DOHH2 (cell line): ENCODE data around the gene SLCO2A1.

ENCODE experiments used
- H3F3A ChIP-seq: fragments of 200-600 bp; sonication (generic), shearing (Covaris generic); 2 replicates; pipeline ENCODE4 v1.6.0; 2016; ENCODE audit warnings: antibody characterized with exemption, mild to moderate bottlenecking; ENCODE audit not compliant: control insufficient read depth, insufficient read depth
- H3K27ac ChIP-seq: fragments of 200-600 bp; sonication (generic); 2 replicates; pipeline ENCODE4 v1.5.1; 2014; ENCODE audit warnings: low read depth, mild to moderate bottlenecking, low read length, moderate library complexity
- H3K27me3 ChIP-seq: fragments of 200-600 bp; sonication (generic); 2 replicates; pipeline ENCODE4 v1.6.1; 2014; ENCODE audit warnings: mild to moderate bottlenecking, low read length, mixed read lengths; ENCODE audit not compliant: control insufficient read depth
- H3K36me3 ChIP-seq: fragments of 200-600 bp; sonication (generic); 2 replicates; pipeline ENCODE4 v1.6.1; 2014; ENCODE audit warnings: mild to moderate bottlenecking, low read length, moderate library complexity, mixed read lengths; ENCODE audit not compliant: control insufficient read depth
- H3K4me1 ChIP-seq: fragments of 200-600 bp; sonication (generic); 2 replicates; pipeline ENCODE4 v1.6.1; 2014; ENCODE audit warnings: mild to moderate bottlenecking, low read length, mixed read lengths; ENCODE audit not compliant: control insufficient read depth
- H3K4me2 ChIP-seq: fragments of 200-600 bp; sonication (generic); 2 replicates; pipeline ENCODE4 v1.6.0; 2014; ENCODE audit warnings: mild to moderate bottlenecking, low read length, moderate library complexity
- H3K4me3 ChIP-seq: fragments of 200-600 bp; sonication (generic); 2 replicates; pipeline ENCODE4 v1.5.1; 2014; ENCODE audit warnings: mild to moderate bottlenecking, low read length, mixed read lengths
- H3K79me2 ChIP-seq: fragments of 200-600 bp; sonication (generic); 2 replicates; pipeline ENCODE4 v1.6.1; 2014; ENCODE audit warnings: mild to moderate bottlenecking, low read length, mixed read lengths; ENCODE audit not compliant: control insufficient read depth
- H3K9me2 ChIP-seq: fragments of 200-600 bp; sonication (generic); replicated peaks from 2 replicates; pipeline ENCODE4 v1.6.1; 2014; ENCODE audit warnings: mild to moderate bottlenecking, low read length, mixed read lengths; ENCODE audit not compliant: control insufficient read depth
- H3K9me3 ChIP-seq: fragments of 200-600 bp; sonication (generic); 2 replicates; pipeline ENCODE4 v1.6.1; 2014; ENCODE audit warnings: antibody characterized with exemption, low read length, mixed read lengths; ENCODE audit not compliant: control insufficient read depth, insufficient read depth
- H4K20me1 ChIP-seq: fragments of 200-600 bp; sonication (generic); 2 replicates; pipeline ENCODE4 v1.6.0; 2014; ENCODE audit warnings: low read depth, mild to moderate bottlenecking, antibody characterized with exemption, low read length, moderate library complexity; ENCODE audit not compliant: control insufficient read depth, insufficient read depth
- CTCF ChIP-seq: fragments of 200-600 bp; sonication (generic); IDR thresholded peaks from one replicate; pipeline ENCODE4 v1.5.1; 2014; ENCODE audit warnings: antibody characterized with exemption, mild to moderate bottlenecking, low read depth, low read length; ENCODE audit not compliant: poor library complexity, severe bottlenecking
- EZH2phosphoT487 ChIP-seq: fragments of 200-600 bp; sonication (generic); IDR thresholded peaks from 2 replicates; pipeline ENCODE4 v1.6.1; 2017; ENCODE audit warnings: borderline replicate concordance, mild to moderate bottlenecking, antibody characterized with exemption, low read length, moderate library complexity, mixed read lengths

The SLCO2A1 gene

GRCh38 chr3:134017490-134017889 is 12.2 kb downstream of the SLCO2A1 start:
- no peaks in the 10 kb centered on the region for H3K9me3 ChIP-seq
- no peaks in the 10 kb centered on the region for H4K20me1 ChIP-seq
- no peak for TF ChIP-seq EZH2phosphoT487
- no peak for TF ChIP-seq CTCF
- H3K9me2 ChIP-seq = no peaks in the 10 kb centered on the region
- H3K4me3 ChIP-seq = no peak overlapping the region
- no peaks in the 10 kb centered on the region for H3K27me3 ChIP-seq
- no peaks in the 10 kb centered on the region for H3K79me2 ChIP-seq
- H3F3A ChIP-seq = no peaks in the 10 kb centered on the region
- H3K4me2 ChIP-seq = no peak overlapping the region
- H3K4me1 ChIP-seq = no peaks in the 10 kb centered on the region
- no peaks in the 10 kb centered on the region for H3K36me3 ChIP-seq
- H3K27ac ChIP-seq = no peak overlapping the region

DNA sequence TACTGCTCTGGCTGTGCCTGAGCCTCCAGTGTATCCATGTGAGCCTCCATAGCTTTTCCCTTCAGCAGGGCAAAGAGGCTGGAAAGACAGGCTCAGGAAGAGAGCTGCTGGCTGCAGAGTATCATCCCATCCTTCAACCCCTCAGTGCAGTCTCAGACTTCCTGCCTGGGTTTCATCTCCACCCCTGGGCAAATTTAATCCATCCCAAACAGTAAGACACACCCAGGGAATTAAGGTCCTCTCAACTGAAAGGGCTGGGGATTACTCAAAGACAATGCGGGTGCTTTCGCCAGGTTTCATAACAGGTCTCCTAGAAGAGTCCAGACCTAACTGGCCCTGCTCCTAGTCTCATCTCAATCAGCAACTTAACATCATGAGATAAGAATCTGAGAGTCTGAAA is 15.5 kb downstream of the SLCO2A1 start:
- H3K36me3 ChIP-seq = no peaks in the 10 kb centered on the region
- H4K20me1 ChIP-seq = no peaks in the 10 kb centered on the region
- TF ChIP-seq CTCF (no peak), EZH2phosphoT487 (no peak)
- H3K27ac ChIP-seq = no peak overlapping the region
- H3K4me2 ChIP-seq = no peak overlapping the region
- no peaks in the 10 kb centered on the region for H3K9me2 ChIP-seq
- H3K4me1 ChIP-seq = no peaks in the 10 kb centered on the region
- no peaks in the 10 kb centered on the region for H3F3A ChIP-seq
- H3K4me3 ChIP-seq = no peak overlapping the region
- H3K9me3 ChIP-seq = no peaks in the 10 kb centered on the region
- no peaks in the 10 kb centered on the region for H3K27me3 ChIP-seq
- no peaks in the 10 kb centered on the region for H3K79me2 ChIP-seq

GRCh38 chr3:134013280-134013679 is 16.4 kb downstream of the SLCO2A1 start:
- Histone ChIP-seq H3K27ac (no peak overlapping the region), H3K79me2 (no peaks in the 10 kb centered on the region), H3F3A (no peaks in the 10 kb centered on the region), H3K4me1 (no peaks in the 10 kb centered on the region), H3K4me2 (no peak overlapping the region), H3K4me3 (no peak overlapping the region), H3K9me3 (no peaks in the 10 kb centered on the region), H4K20me1 (no peaks in the 10 kb centered on the region), H3K36me3 (no peaks in the 10 kb centered on the region), H3K9me2 (no peaks in the 10 kb centered on the region), H3K27me3 (no peaks in the 10 kb centered on the region)
- no peak for TF ChIP-seq CTCF
- TF ChIP-seq EZH2phosphoT487 = no peak
